Measurements from ENCODE around the gene RING1. TPM values are rescaled to one million over a fixed set of nuclear protein-coding genes. Genes with fewer than 3 reads are reported as not detected.

Gene RING1
- total RNA-seq: 45.4 and 50.0 TPM in 2 replicates

GRCh38 chr6:33208091-33208967 lies at the start of gene RING1:
TSS of gene RING1 (plus strand) at chr6:33208500. CDS start at chr6:33208823, 323 bp downstream.

DNA sequence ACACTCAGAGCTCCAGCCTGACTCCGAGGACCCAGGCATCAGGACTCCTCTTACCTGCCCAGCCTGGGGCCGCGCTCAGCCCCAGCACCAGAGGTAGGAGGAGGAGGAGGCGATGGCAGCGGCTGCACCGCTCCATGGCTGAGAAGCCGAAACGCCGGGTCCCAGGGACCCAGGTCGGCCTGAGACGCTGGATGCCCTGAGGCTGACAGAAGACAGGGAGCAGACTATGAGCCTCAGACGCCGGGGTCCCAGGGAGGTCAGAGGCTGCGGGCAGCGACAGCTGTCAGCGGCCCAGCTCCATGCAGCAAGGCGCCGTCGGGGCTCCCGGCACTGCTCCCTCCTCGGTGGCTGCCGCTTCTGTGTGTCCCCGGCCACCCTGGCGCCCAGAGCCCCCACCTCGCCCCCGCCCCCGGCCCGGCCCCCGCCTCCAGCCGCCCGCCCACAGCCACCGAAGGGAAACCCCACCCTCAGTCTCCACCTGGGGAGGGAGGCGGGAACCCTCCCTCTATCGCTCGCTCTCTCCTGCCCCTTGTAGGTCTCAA lies 16.1 kb upstream of the RING1 start, which contains the start of gene COL11A2:
COL11A2 (minus strand) TSS at position 363 of the 542 bp plus-strand sequence; CDS start at position 136, 227 bp downstream.

GRCh38 chr6:33200219-33201146 lies 7.8 kb upstream of the RING1 start, which contains the start of the genes RXRB and SLC39A7:
TSS of gene RXRB (minus strand) at chr6:33200665. CDS start at chr6:33200476, 189 bp downstream.
TSS of gene SLC39A7 (plus strand) at chr6:33200867. CDS start at chr6:33201246, 379 bp downstream.

DNA sequence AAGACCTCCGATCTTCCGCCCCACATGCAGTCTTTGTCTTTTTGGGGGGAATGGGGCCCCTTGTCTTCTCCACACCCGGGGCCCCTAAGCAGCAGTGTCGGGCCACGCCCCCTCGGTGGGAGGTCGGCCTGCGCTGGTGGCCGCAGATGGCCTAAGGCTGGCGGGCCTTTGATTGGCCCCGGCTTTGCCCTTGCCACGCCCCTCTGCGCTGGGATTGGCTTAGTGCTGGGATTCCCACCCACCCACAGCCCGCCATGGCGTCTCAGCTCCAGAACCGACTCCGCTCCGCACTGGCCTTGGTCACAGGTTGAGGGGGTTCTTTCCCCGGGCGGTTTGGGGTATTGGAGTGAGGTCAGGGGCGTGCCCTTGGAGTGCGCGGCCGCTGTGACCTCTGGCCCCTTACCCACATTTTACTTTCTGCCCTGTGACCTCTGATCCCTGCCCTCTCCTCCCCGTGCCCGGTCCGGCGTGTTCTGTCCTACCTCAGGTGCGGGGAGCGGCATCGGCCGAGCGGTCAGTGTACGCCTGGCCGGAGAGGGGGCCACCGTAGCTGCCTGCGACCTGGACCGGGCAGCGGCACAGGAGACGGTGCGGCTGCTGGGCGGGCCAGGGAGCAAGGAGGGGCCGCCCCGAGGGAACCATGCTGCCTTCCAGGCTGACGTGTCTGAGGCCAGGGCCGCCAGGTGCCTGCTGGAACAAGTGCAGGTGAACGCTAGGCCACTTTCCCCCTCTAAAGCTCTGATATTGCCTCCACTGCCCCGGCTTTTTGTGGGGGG lies 3.7 kb upstream of the RING1 start, which contains the start of gene HSD17B8:
HSD17B8 (plus strand) TSS at position 241 of the 776 bp plus-strand sequence; CDS start at position 255, 14 bp downstream.

Other genes starting within 250 kb of the RING1 start
- gene BRD2, start 239.9 kb upstream of the RING1 start, total RNA-seq: 43.8 and 55.0 TPM in 2 replicates
- under 0.01 TPM in 1 of 2 replicates, not detected in the other for gene HLA-DOA, start 198.9 kb upstream of the RING1 start, total RNA-seq
- 2.4 TPM in 1 of 2 replicates, not detected in the other for gene HLA-DPA1, start 134.9 kb upstream of the RING1 start, total RNA-seq
- 3.5 and 10.4 TPM in 2 replicates for gene HLA-DPB1, start 132.5 kb upstream of the RING1 start, total RNA-seq
- gene COL11A2, start 16.0 kb upstream of the RING1 start, total RNA-seq: 0.16 and 0.17 TPM in 2 replicates
- 25.2 and 26.4 TPM in 2 replicates for gene RXRB, start 7.8 kb upstream of the RING1 start, total RNA-seq
- gene SLC39A7, start 7.6 kb upstream of the RING1 start, total RNA-seq: 121 and 154 TPM in 2 replicates
- 9.5 and 10.9 TPM in 2 replicates for gene HSD17B8, start 3.8 kb upstream of the RING1 start, total RNA-seq
- gene VPS52, start 63.4 kb downstream of the RING1 start, total RNA-seq: 46.5 and 49.3 TPM in 2 replicates
- gene RPS18, start 63.6 kb downstream of the RING1 start, total RNA-seq: 6,387 and 9,959 TPM in 2 replicates
- gene B3GALT4, start 68.6 kb downstream of the RING1 start, total RNA-seq: 13.6 and 14.6 TPM in 2 replicates
- gene WDR46, start 80.7 kb downstream of the RING1 start, total RNA-seq: 71.7 and 97.4 TPM in 2 replicates
- 29.7 and 41.6 TPM in 2 replicates for gene PFDN6, start 81.1 kb downstream of the RING1 start, total RNA-seq
- gene RGL2, start 90.4 kb downstream of the RING1 start, total RNA-seq: 21.9 and 23.9 TPM in 2 replicates
- gene TAPBP, start 105.6 kb downstream of the RING1 start, total RNA-seq: 28.6 and 31.1 TPM in 2 replicates
- 21.8 and 34.4 TPM in 2 replicates for gene ZBTB22, start 109.2 kb downstream of the RING1 start, total RNA-seq
- 32.8 and 72.2 TPM in 2 replicates for gene DAXX, start 114.5 kb downstream of the RING1 start, total RNA-seq
- gene KIFC1, start 183.3 kb downstream of the RING1 start, total RNA-seq: 0.52 and 2.7 TPM in 2 replicates
- 21.1 and 21.9 TPM in 2 replicates for gene PHF1, start 202.5 kb downstream of the RING1 start, total RNA-seq
- gene CUTA, start 209.6 kb downstream of the RING1 start, total RNA-seq: 90.8 and 170 TPM in 2 replicates
- gene SYNGAP1, start 211.6 kb downstream of the RING1 start, total RNA-seq: 3.5 and 5.2 TPM in 2 replicates
- 3.6 and 4.6 TPM in 2 replicates for gene ZBTB9, start 246.1 kb downstream of the RING1 start, total RNA-seq